Keratinocyte (primary cell): ENCODE data around the gene PIGS. TPM values are rescaled to one million over a fixed set of nuclear protein-coding genes. Genes with fewer than 3 reads are reported as not detected.

Experiments
- DNase-seq: peaks from one replicate; pipeline ENCODE4 v3.0.0-alpha.2; 2011; ENCODE audit warnings: low read depth, missing footprints, low spot score
- FAIRE-seq: peaks from 2 replicates; lab custom pipeline; 2011; peaks lifted over from hg19 to GRCh38; lab: Jason Lieb, UNC
- H2AFZ ChIP-seq: 2 replicates; pipeline ENCODE4 v1.6.0; 2012; ENCODE audit warnings: low read length, control low read depth, inconsistent platforms; ENCODE audit not compliant: control insufficient read depth
- H3K27ac ChIP-seq: 2 replicates; pipeline ENCODE4 v1.5.1; 2011; ENCODE audit warnings: low read length; ENCODE audit not compliant: control insufficient read depth, insufficient read depth
- H3K27me3 ChIP-seq: 3 replicates; pipeline ENCODE4 v1.6.0; 2011; ENCODE audit warnings: low read length; ENCODE audit not compliant: control insufficient read depth, insufficient read depth; ENCODE audit errors: extremely low read depth
- H3K36me3 ChIP-seq, 2 experiments: 2 replicates in 1 of 2; 3 replicates in 1 of 2; pipeline ENCODE4 v1.5.1; 2011; ENCODE audit warnings: low read length in 2 of 2, mild to moderate bottlenecking in 1 of 2; ENCODE audit not compliant: control insufficient read depth in 2 of 2, insufficient read depth in 2 of 2; ENCODE audit errors: extremely low read depth in 1 of 2
- H3K4me1 ChIP-seq: 3 replicates; pipeline ENCODE4 v1.5.1; 2011; ENCODE audit warnings: low read length; ENCODE audit not compliant: control insufficient read depth, insufficient read depth; ENCODE audit errors: extremely low read depth
- H3K4me2 ChIP-seq: 3 replicates; pipeline ENCODE4 v1.6.0; 2011; ENCODE audit warnings: low read depth, low read length; ENCODE audit not compliant: control insufficient read depth, insufficient read depth; ENCODE audit errors: extremely low read depth
- H3K4me3 ChIP-seq, 3 experiments: fragments of 200-600 bp in 1 of 3; sonication (generic) in 1 of 3; 2 replicates in 2 of 3; 3 replicates in 1 of 3; pipeline ENCODE4 v1.5.1; 2011 to 2016; ENCODE audit warnings: low read length in 3 of 3, mild to moderate bottlenecking in 3 of 3, control low read depth in 2 of 3, inconsistent platforms in 1 of 3, low read depth in 1 of 3, mixed read lengths in 1 of 3, mixed run types in 1 of 3, moderate library complexity in 1 of 3; ENCODE audit not compliant: control insufficient read depth in 2 of 3, insufficient read depth in 2 of 3; ENCODE audit errors: extremely low read depth in 1 of 3
- H3K79me2 ChIP-seq: 2 replicates; pipeline ENCODE4 v1.6.0; 2012; ENCODE audit warnings: low read length; ENCODE audit not compliant: control insufficient read depth, insufficient read depth
- H3K9ac ChIP-seq: 3 replicates; pipeline ENCODE4 v1.6.0; 2011; ENCODE audit warnings: low read length; ENCODE audit not compliant: control insufficient read depth, insufficient read depth; ENCODE audit errors: extremely low read depth
- H3K9me1 ChIP-seq: 3 replicates; pipeline ENCODE4 v1.6.0; 2011; ENCODE audit warnings: low read length; ENCODE audit not compliant: control insufficient read depth, insufficient read depth; ENCODE audit errors: extremely low read depth
- H3K9me3 ChIP-seq: 2 replicates; pipeline ENCODE4 v1.5.1; 2012; ENCODE audit warnings: low read depth, low read length; ENCODE audit not compliant: control insufficient read depth
- H4K20me1 ChIP-seq: 3 replicates; pipeline ENCODE4 v1.6.0; 2011; ENCODE audit warnings: low read length; ENCODE audit not compliant: control insufficient read depth, insufficient read depth; ENCODE audit errors: extremely low read depth
- EZH2 ChIP-seq: IDR thresholded peaks from one replicate; pipeline ENCODE4 v1.6.1; 2012; ENCODE audit warnings: inconsistent platforms, mild to moderate bottlenecking, low read length, moderate library complexity
- dilution Hi-C: fragments of 300-500 bp; cut with MboI; formaldehyde crosslinking; loops from one replicate; pipeline ENCODE4 v1.7.0; 2020; ENCODE audit warnings: low sequenced_read_pairs; ENCODE audit not compliant: extremely low pct_ligation_motif_present
- polyA plus RNA-seq, 5 experiments: library from polyadenylated mRNA; depleted of rRNA in 3 of 5; stranded (reverse) in 3 of 5; stranded (forward) in 1 of 5; unstranded in 1 of 5; fragments of >200 nt; gene quantifications; 1 replicate in 1 of 5; 2 replicates in 3 of 5; 3 replicates in 1 of 5; pipeline versions ENCODE4 v1.2.1 to v1.2.3, GENCODE V29; 2011 to 2012; ENCODE audit warnings: missing spikeins in 2 of 5, low read depth in 1 of 5, low replicate concordance in 1 of 5
- TF ChIP-seq, protein P1 (sequence below), 3 experiments: IDR thresholded peaks in 1 of 3; conservative IDR thresholded peaks in 1 of 3; optimal IDR thresholded peaks in 1 of 3; 2 replicates in 2 of 3; 3 replicates in 1 of 3; pipeline versions ENCODE3 to v1.5.1; 2011; ENCODE audit warnings: low read length in 3 of 3, mild to moderate bottlenecking in 3 of 3, moderate library complexity in 2 of 3, control low read depth in 1 of 3, inconsistent platforms in 1 of 3; ENCODE audit not compliant: insufficient read depth in 2 of 3; ENCODE audit errors: extremely low read depth in 1 of 3

Gene PIGS
- polyA plus RNA-seq, 1 donor (not counting 4 experiments of a cell fraction or from before 2014, with no cell fraction given): 33.6 TPM

DNA sequence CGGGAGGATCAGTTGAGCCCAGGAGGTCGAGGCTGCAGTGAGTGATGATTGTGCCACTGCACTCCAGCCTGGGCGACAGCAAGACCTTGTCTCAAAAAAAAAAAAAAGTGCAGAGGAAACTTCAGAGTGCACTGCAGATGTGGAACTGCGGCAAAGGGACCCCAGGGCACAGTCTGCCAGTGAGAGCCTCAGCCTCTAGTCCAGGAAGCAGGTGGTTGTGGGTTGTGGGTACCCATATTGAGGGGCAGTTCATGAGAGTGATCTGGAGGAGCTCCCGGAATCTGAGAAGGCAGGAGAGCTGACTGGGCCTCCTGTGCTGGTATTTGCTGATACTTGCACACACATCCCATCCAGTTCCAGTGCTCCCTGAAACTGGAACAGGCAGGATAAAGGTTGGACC, 52.1 kb downstream of the PIGS start:
- no peak for TF ChIP-seq EZH2
- TF ChIP-seq, protein P1, sequence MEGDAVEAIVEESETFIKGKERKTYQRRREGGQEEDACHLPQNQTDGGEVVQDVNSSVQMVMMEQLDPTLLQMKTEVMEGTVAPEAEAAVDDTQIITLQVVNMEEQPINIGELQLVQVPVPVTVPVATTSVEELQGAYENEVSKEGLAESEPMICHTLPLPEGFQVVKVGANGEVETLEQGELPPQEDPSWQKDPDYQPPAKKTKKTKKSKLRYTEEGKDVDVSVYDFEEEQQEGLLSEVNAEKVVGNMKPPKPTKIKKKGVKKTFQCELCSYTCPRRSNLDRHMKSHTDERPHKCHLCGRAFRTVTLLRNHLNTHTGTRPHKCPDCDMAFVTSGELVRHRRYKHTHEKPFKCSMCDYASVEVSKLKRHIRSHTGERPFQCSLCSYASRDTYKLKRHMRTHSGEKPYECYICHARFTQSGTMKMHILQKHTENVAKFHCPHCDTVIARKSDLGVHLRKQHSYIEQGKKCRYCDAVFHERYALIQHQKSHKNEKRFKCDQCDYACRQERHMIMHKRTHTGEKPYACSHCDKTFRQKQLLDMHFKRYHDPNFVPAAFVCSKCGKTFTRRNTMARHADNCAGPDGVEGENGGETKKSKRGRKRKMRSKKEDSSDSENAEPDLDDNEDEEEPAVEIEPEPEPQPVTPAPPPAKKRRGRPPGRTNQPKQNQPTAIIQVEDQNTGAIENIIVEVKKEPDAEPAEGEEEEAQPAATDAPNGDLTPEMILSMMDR (optimal IDR thresholded peaks at IDR 0.05 in 1 of 3, IDR thresholded peaks at IDR 0.05 in 1 of 3, conservative IDR thresholded peaks at IDR 0.05 in 1 of 3; ENCODE audit: extremely low read depth in 1 of 3, insufficient read depth in 2 of 3, low read length in 3 of 3): no peak
- Histone ChIP-seq H4K20me1 (no peaks in the 10 kb centered on the region), H3K27ac (no peak overlapping the region), H3K27me3 (peaks cover 7% of the 10 kb centered on the region), H3K4me1 (peaks cover 1% of the 10 kb centered on the region), H3K9me1 (no peaks in the 10 kb centered on the region), H3K9me3 (peaks cover 3% of the 10 kb centered on the region), H3K4me2 (no peak overlapping the region), H2AFZ (no peak overlapping the region), H3K4me3 (no peak overlapping the region), H3K9ac (no peak overlapping the region), H3K36me3 (no peaks in the 10 kb centered on the region), H3K79me2 (no peaks in the 10 kb centered on the region)
- FAIRE-seq (no peak), DNase-seq (no peak)
- dilution Hi-C loops: no loop called here

GRCh38 chr17:28518578-28518977, 52.7 kb downstream of the PIGS start:
- Histone ChIP-seq H3K27ac (no peak overlapping the region), H3K27me3 (peaks cover 10% of the 10 kb centered on the region), H3K79me2 (no peaks in the 10 kb centered on the region), H4K20me1 (no peaks in the 10 kb centered on the region), H3K9me3 (peaks cover 3% of the 10 kb centered on the region), H3K4me2 (no peak overlapping the region), H3K4me3 (no peak overlapping the region), H3K9ac (no peak overlapping the region), H2AFZ (no peak overlapping the region), H3K9me1 (no peaks in the 10 kb centered on the region), H3K4me1 (peaks cover 4% of the 10 kb centered on the region), H3K36me3 (no peaks in the 10 kb centered on the region)
- no peak for TF ChIP-seq EZH2
- TF ChIP-seq, protein P1 (optimal IDR thresholded peaks at IDR 0.05 in 1 of 3, IDR thresholded peaks at IDR 0.05 in 1 of 3, conservative IDR thresholded peaks at IDR 0.05 in 1 of 3; ENCODE audit: extremely low read depth in 1 of 3, insufficient read depth in 2 of 3, low read length in 3 of 3): no peak
- dilution Hi-C loops: no loop called here
- FAIRE-seq (no peak), DNase-seq (no peak)
